Fibroblast of villous mesenchyme (primary cell): ENCODE results near the gene MBNL2. TPM values are rescaled to one million over a fixed set of nuclear protein-coding genes. Genes with fewer than 3 reads are reported as not detected.
A peak's percentile ranks its signal among the peaks of the same experiment; 100 is the strongest.

Experiments used
- DNase-seq: peaks from one replicate; pipeline ENCODE4 v3.0.0-alpha.2; 2010; ENCODE audit warnings: low read depth
- H3K4me3 ChIP-seq: 2 replicates; pipeline ENCODE4 v1.5.1; 2011; ENCODE audit warnings: low read depth, mild to moderate bottlenecking, low read length
- total RNA-seq: library from RNA; depleted of rRNA; stranded (reverse); fragments of >200 nt; gene quantifications from 2 replicates; pipeline ENCODE4 v1.2.3, GENCODE V29; 2012
- TF ChIP-seq, protein P1 (sequence below): IDR thresholded peaks from 2 replicates; pipeline ENCODE4 v1.5.1; 2012; ENCODE audit warnings: low read depth, mild to moderate bottlenecking, low read length; ENCODE audit not compliant: insufficient read depth

The MBNL2 gene
- total RNA-seq, 1 donor = 120 TPM

DNA sequence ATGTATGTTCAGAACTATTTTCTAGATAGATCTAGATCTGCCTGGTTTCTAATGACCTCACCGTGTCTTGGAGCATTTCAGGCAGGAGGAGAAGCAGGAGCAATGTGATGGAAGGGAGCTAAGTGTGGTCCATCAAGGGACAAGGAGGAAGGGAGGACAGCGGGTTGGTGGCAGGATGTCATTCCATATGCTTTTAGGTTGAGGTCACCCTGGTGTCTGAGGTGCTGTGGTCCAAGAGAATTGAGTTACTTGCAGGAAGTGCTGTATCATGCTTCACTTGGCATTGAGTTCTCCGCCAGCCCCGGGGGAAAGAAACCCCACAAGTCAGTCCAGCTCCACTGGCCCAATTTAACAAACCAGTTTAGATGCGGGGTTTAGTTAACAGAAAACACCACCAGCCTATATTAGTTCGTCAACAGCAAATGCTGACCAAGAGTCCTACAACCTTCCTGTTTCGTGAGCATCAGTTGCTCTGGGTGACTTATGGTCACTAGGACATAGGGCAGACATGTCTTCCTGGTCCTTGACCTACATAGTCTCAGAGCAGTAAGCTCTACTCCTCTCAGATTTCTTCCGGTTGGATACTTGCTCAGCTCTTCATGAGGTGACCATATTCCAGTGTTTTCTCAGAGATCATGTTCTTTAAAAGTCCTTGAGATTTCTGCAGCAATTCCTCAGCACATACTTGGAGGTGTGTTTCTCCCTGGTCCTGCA lies 79.4 kb downstream of the MBNL2 start:
- no peak overlapping the region for H3K4me3 ChIP-seq
- no peak for DNase-seq
- TF ChIP-seq, protein P1, sequence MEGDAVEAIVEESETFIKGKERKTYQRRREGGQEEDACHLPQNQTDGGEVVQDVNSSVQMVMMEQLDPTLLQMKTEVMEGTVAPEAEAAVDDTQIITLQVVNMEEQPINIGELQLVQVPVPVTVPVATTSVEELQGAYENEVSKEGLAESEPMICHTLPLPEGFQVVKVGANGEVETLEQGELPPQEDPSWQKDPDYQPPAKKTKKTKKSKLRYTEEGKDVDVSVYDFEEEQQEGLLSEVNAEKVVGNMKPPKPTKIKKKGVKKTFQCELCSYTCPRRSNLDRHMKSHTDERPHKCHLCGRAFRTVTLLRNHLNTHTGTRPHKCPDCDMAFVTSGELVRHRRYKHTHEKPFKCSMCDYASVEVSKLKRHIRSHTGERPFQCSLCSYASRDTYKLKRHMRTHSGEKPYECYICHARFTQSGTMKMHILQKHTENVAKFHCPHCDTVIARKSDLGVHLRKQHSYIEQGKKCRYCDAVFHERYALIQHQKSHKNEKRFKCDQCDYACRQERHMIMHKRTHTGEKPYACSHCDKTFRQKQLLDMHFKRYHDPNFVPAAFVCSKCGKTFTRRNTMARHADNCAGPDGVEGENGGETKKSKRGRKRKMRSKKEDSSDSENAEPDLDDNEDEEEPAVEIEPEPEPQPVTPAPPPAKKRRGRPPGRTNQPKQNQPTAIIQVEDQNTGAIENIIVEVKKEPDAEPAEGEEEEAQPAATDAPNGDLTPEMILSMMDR = no peak

DNA sequence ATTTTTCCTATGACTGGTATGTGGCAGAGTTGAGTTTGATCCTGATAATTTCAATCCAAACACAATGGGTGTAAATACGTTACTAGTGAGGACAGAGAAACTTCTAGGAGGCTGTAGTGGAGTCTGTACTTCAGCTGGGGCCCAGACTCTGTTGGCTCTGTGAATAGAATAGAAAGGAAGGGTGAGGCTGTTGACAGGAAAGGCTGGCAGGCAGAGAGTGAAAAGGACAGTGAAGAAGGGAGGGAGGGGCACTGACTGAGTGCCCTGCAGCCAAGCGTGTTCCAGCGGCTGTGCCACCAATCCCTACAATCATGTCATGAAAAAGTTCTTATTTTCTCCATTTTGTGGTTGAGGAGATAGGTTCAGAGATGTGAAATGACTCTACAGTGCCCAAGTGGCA lies 80.5 kb downstream of the MBNL2 start:
- TF ChIP-seq, protein P1 = no peak
- no peak overlapping the region for H3K4me3 ChIP-seq
- DNase-seq = no peak

- TF ChIP-seq, protein P1 = no peak
- no peak for DNase-seq
- H3K4me3 ChIP-seq = no peak overlapping the region
Observed at GRCh38 chr13:97306106-97306505, 84.0 kb downstream of the MBNL2 start.

- TF ChIP-seq, protein P1 = no peak
- peak; percentile 14 for DNase-seq
- no peak overlapping the region for H3K4me3 ChIP-seq
Observed at GRCh38 chr13:97306645-97307044, 84.5 kb downstream of the MBNL2 start.

GRCh38 chr13:97307118-97307881 lies 85.2 kb downstream of the MBNL2 start:
- no peak overlapping the region for H3K4me3 ChIP-seq
- TF ChIP-seq, protein P1 = no peak
- DNase-seq = no peak

GRCh38 chr13:97307882-97308624 lies 85.9 kb downstream of the MBNL2 start:
- H3K4me3 ChIP-seq = no peak overlapping the region
- TF ChIP-seq, protein P1 = no peak
- DNase-seq = peak; percentile 62
